G401.6 (cell line): ENCODE measurements around the gene TTLL9.
"Not testable (repeated sequence)": the region's sequence is repeated elsewhere in the genome, so short reads cannot be mapped to it uniquely, and the experiment has no call there.

Experiments
- FAIRE-seq: peaks from 2 replicates; lab custom pipeline; 2012; peaks lifted over from hg19 to GRCh38; lab: Jason Lieb, UNC

The TTLL9 gene, protein sequence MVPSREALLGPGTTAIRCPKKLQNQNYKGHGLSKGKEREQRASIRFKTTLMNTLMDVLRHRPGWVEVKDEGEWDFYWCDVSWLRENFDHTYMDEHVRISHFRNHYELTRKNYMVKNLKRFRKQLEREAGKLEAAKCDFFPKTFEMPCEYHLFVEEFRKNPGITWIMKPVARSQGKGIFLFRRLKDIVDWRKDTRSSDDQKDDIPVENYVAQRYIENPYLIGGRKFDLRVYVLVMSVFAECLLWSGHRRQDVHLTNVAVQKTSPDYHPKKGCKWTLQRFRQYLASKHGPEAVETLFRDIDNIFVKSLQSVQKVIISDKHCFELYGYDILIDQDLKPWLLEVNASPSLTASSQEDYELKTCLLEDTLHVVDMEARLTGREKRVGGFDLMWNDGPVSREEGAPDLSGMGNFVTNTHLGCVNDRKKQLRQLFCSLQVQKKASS

DNA sequence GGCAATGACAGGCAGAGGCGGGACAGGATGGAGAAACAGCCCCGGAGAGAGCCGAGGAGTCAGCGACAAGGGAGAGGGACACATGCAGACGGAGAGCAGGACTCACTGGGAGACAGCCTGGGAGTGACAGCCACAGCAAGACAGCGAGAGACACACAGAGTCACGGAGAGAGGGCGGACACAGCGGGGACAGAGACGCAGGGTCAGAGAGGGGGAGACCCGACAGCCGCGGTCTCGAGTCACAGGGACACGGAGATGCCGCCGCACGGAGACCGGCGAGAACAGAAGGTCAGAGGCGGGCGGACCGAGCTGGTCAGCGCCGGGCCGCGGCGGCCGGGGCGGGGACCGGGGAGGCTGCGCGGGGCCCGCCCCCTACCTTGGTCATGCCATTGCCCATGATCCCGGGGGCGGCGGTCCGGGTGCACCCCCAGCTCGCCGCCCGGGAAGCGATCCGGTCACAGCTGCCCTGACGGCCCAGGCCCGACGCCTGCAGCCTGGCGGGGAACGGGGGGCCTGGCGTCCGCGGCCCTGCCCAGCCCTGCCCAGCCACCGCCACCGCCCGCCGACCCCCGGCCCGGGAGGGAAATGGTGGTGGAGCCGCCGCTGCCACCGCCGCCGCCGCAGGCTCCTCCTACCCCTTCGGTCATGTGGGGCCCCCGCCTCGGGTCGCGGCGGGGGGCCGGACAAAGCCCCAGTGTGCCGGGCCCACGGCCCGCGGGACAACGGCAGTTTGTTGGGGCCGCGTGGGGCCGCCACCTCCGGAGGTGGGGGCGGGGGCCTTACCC, at the start of gene TTLL9, which contains the start of gene DUSP15:
TTLL9 (plus strand) TSS at position 693 of the 784 bp plus-strand sequence. CDS start 493 bp downstream, outside the sequence.
DUSP15 (minus strand) TSS at position 586 of the 784 bp plus-strand sequence; CDS start at position 396, 190 bp downstream.
- FAIRE-seq: no peak

DNA sequence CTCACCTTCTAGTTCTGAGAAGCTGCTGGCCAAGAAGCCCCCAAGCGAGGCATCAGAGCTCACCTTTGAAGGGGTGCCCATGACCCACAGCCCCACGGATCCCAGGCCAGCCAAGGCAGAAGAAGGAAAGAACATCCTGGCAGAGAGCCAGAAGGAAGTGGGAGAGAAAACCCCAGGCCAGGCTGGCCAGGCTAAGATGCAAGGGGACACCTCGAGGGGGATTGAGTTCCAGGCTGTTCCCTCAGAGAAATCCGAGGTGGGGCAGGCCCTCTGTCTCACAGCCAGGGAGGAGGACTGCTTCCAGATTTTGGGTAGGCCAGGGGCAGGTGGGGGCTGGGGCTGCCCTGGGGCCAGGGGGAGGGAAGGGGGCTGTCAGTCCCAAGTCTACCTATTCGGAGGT, 49.0 kb upstream of the TTLL9 start:
- no peak for FAIRE-seq

DNA sequence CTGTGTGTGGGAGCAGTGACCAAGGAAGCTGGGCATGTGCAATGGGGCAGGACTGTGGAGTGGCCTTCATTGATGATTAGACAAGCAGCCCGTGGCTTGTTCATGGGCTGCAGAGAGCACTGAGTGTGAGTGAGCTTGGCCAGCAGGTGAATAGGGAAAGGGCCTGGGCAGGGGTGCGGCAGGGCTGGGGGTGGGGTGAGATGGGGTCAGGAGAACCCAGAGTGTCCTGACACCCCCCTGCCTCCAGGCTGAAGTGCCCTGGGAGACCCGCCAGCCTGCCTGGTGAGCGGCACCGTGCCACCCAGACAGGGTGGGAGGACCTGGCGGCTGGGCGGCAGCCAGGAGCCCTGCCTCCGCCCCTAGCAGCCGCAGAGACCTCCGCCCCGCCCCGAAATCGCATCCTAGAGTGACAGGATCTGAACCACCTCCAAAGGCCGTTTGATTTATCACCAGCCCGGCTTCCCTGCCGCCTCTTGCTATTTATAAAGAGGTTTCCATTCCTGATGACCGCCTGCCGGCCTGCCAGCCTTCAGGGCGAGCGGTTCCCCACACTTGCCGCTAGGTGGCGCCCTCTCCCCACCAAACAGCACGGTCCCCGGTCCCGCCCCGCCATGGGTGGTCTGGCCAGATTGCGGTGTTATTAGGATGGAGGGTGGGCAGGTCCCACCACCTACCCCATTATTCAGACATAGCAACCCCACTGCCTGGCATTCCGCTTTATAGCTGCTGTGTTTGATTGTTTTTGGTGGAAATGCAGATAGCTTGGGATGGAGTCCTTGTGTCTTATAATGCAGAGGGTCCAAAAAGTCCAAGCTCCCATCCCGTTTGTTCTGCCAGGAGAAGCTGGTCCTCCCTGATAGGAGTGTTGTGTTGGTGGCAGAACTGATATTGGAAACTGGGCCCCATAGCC, 47.8 kb upstream of the TTLL9 start:
- peak; percentile 39 for FAIRE-seq

DNA sequence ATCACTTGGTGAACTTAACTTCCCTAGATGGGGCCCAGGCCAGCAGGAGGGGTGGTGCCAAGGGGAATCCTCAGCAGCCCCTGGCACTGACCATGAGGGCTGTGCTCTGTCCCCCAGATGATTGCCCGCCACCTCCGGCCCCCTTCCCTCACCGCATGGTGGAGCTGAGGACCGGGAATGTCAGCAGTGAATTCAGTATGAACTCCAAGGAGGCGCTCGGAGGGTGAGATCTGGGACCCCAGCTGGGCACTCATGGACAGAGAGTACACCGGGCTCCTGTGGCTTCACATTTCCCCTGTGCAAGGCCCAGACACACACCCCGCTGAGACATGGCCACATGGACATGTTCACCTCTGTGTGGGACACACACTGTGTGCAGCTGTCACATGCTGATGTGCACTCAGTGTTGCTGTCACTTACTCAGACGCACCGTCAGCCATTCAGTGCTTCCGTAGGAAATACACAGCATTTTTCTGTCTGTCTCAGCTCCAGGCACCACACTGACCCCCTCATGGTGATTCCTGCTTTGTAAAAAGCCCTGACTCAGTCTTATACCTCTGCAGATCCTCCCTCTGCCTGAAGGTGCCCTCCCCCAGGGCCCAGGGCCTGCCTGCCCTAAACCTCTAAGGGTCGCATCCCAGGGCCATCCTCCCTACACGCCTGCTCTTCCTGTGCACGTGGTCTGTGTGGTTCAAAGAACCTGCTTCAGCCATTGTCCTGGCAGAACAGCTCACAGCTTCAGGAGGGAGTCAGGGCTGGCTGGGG, 46.9 kb upstream of the TTLL9 start:
- no peak for FAIRE-seq

DNA sequence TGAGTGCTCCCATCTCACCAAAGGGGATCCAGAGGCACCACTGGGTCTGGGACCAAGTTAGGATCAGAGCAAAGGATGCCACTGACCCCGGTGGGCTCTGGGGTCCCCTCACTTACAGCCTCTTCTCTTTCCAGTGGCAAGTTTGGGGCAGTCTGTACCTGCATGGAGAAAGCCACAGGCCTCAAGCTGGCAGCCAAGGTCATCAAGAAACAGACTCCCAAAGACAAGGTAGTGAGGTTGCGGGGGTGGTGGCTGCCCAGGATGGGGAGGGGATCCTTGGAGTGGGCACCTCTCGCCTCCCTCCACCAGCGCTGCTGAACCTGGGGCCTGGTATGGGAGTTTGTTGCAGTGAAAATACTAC, 46.3 kb upstream of the TTLL9 start:
- no peak for FAIRE-seq

DNA sequence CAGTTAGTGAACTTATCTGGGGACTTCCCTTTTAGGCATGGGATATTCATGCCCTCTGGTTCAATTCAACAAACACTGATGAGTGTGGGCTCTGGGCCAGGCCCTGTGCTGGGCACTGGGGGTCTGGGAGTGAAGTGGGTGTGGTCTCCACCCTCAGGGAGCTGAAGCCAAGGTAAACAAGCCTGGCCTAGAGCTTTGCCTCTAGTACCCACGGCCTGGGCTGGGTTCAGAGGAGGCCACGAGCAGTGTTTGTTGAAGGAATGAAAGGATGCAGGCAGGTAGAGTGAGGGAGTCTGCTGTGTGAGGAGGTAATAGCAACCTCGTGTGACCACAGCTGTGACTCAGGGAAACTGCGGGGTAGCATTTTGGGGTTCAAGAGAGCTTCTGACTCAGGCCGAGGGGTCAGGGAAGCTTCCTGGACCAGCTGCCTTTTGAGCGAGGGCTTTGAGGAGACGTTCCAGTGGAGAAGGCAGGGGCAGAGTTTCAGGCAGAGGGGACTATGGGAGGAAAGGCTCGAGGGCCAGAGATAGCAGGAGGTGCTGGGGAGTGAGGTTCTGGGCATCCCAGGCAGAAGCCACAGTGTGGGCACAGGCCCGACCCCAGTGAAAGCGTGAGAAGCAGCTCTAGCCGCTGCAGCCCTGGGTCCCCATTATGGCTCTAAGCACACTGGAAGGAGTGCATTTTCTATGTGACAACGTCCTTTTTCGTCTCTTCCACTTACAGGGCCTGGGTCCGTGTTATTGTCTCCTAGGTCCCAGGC, 45.7 kb upstream of the TTLL9 start:
- no peak for FAIRE-seq

DNA sequence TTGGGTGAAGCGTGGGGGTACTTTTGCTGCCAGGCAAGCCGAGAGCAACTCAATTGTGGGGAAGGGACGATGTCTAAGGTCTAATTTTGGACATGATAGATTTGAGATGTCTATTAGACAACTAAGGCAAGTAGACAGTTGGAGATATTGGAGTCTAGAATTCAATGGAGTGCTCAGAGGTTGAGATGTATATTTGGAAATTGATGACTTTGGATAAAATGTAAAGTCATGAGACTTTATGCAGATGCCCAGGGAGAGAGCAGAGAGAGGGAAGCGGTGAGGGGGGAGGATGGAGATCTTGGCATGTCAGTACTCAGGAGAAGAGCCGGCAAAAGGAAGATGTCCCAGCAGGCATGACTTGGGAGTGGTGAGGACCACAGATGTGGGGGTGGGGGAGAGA, 44.4 kb upstream of the TTLL9 start:
- no peak for FAIRE-seq

DNA sequence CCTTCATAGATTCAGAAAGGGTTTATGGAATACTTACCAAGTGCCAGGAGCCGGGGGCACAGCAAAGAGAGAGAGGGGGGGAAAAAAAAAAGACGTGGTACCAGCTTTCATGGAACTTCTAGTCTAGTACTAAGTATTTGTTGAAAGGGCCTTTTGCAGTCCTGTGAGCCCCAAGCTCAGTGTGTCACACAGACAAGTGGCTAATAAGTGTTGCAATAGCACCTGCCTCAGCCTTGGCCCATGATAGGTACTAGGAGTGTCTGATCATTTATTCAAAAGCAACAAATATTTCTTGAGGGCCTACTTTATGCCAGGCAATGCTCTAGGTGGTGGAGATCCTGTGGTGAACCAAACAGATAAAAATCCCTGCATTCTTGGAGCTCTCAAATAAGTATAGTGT, 43.4 kb upstream of the TTLL9 start:
- FAIRE-seq: no peak

DNA sequence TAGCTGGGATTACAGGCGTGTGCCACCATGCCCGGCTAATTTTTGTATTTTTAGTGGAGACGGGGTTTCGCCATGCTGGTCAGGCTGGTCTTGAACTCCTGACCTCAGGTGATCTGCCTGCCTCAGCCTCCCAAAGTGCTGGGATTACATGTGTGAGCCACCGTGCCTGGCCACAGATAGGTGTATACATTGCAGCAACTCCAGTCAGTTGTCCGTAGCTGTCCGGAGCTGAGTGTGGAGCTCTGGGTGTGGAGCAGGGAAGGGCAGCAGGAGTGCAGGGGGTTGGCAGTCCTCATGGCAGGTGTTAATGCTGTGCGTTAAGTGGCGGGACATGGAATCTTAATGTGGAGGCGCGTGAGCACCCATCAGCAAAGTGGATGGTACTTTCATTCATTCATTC, 42.4 kb upstream of the TTLL9 start:
- not testable (repeated sequence) for FAIRE-seq

DNA sequence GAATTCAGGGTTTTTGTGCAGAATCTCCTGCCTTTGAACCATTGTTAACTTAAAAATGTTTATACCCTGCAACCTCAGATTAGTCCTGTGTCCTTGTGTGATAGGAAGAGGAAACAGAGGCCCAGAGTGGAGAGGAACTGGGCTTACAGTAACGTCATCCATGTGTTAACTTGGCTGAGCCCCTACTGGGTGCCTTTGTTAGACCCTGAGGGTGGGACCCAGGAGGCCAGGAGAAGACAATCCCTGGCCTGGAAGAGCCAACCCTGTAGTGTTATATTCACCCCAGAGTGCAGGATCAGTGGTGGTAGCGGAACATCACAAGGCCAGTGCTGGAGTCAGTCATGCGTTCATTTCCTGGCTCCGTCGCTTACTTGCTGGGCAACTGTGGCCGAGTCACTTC, 40.7 kb upstream of the TTLL9 start:
- no peak for FAIRE-seq

DNA sequence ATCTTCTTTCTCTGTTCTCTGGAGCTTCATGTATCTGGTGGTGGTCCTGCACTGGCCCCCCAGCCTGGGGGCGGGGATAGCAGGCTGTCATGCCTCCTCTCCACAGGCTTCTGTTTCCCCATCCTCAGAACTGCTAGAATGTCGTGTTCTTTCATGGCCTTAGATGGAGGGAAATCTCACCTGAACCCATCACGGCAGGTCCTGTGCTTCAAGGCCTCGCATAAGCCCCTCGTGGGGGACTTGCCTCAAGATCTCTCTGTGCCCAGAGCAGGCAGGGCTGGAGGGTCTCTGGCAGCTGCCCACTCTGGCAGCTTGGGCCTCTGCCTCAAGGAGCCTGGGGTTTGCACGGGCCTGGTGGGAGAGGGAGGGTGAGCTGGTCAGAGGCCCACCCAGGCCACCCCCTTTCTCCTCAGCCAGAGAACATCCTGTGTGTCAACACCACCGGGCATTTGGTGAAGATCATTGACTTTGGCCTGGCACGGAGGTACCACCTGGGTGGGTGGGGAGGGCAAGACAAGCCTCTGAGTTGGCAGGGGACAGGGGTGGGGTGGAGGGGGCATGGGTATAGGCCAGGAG, 39.9 kb upstream of the TTLL9 start:
- no peak for FAIRE-seq

DNA sequence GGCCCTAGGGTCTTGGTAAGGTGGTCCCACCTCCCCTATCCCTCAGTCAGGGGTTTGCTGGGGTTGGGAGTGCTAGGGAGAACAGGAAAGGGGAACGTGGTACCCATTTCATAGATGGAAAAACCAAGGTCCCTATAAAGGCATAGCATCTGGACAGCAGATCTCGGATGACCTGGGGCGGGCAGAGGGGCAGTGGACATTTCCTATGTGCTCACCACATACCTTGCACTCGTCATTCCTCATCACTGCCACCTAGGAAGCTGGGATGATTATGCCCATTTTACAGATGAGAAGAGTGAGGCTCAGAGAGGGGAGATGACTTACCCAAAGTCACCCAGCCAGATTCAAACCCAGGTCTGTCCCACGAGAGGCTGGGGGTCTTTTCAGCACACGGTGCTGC, 39.2 kb upstream of the TTLL9 start:
- no peak for FAIRE-seq

DNA sequence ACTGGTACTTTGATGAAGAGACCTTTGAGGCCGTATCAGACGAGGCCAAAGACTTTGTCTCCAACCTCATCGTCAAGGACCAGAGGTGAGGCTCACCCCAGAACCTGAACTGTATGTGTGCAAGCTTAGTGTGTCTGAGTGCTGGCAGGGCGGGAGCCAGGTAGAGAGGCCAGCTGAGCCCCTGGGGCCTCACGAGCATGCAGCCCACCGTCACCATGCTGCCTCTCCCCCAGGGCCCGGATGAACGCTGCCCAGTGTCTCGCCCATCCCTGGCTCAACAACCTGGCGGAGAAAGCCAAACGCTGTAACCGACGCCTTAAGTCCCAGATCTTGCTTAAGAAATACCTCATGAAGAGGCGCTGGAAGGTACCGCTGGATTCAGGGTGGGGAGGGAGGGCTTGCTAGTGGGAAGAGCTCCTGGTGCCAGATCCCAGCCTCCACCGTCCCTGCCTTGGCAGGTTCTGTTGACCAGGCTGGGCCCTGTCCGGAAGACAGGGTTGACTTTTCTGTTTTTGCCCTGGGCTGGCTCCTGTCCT, 38.6 kb upstream of the TTLL9 start:
- no peak for FAIRE-seq

DNA sequence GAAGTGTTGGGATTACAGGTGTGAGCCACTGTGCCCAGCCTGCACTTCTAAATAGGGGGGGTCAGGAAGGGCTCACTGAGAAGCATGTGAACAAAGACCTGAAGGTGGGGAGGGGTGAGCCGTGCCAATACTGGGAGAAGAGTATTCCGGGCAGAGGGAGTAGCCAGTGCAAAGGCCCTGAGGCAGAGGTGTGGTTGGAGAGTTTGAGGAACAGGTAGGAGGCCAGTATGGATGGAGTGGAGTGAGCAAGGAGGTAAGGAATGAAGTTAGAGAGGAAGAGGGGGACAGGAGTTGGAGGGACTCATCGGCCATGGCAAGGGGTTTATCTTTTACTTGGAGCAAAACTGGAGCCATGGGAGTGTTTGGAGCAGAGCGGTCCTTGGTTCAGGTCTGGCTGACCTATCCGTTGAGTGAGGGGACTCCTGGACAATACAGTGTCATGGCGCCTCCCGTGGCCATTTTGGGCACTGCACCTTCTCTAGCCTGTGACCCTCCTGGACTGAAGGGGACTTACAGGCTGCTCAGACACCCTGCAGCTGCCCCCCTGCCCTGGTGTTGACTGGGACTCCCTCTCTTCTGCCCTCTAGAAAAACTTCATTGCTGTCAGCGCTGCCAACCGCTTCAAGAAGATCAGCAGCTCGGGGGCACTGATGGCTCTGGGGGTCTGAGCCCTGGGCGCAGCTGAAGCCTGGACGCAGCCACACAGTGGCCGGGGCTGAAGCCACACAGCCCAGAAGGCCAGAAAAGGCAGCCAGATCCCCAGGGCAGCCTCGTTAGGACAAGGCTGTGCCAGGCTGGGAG, 37.1 kb upstream of the TTLL9 start:
- no peak for FAIRE-seq

DNA sequence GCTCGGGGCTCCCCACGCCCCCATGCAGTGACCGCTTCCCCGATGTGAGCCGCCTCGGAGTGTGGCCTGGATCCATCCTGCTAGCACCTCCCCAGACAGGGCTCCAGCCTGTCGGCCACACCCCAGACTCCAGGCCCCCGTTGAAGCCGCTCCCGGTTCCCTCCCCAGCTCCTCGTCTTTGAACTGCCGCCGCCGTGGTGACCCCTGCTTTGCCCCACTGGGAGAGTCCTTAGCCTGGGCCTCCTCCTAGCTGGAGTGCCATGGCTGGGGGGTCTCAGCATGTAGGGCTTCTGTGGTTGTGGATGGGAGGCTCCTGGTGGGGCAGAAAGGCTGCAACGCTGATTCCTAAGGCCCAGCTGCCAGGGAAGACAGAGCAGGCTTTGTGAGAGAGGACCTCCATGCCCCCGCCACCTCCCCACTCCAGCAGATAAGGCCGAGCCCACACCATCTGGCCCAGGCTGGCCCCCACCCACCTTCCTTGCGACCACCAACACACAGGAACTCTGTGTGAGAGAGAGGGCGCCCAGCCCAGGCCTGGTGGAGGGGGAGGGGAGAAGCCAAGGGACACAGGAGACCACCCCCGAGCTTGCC, 36.4 kb upstream of the TTLL9 start:
- no peak for FAIRE-seq

DNA sequence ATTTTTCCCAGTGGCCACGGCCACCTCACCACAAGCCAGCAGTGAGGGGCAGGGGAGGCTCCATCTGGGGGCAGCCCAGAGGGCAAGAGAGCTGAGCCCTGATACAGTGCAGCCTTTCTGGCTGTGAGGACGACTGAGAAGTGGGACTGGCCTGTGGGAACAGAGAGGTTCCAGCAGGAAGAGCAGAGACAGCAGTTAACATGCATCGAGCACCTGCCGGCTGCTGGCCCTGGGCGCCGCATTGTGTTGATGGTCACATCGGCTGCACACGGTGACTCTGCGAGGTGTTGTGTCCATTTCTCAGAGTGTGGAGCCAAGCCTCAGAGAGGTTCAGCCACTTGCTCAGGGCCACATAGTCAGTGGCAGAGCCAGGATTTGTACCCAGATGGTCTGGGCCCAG, 34.9 kb upstream of the TTLL9 start:
- FAIRE-seq: no peak

DNA sequence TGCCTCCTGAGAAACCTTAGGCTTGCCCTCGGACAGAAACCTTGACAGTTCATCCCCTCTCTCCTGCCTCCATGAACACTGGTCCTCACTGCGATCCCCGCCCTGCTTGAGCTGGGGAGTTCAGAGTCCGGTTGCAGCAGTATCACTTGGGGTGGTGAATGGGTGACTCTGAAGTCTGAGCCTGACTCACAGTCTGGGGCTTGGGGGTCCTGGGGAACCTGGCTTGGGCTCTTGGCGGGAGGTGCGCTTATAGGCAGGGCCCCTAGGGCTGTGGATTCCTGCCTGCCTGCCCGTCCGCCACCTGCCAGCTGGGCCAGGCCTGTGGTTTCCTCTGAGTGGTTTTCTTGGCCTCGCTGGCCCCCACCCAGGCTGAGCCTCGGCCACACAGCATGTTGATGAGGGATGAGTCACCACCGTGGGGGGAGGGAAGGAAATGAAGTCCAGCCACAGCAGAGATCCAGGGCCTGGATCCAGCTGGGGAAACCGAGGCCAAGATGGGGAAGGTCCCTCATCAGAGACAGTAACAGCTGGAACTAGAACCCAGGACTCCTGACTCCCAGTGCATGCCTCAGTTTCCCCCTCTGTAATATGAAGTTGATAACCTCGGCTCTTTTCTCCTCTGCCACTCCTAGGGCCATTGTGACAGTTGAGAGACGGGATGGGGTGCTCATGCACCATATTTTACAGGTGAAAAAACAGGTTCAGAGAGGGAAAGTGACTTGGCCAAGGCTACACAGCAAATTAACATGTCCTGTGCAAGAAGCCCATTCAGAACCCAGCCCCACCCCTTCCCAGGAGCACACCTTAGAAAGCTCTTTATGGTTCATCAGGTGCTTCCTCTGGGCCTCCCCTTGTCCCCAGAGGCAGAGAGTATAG, 34.2 kb upstream of the TTLL9 start:
- FAIRE-seq: no peak
